Epithelial cell of proximal tubule (primary cell): Measurements from ENCODE around the gene TESMIN. TPM values are rescaled to one million over a fixed set of nuclear protein-coding genes. Genes with fewer than 3 reads are reported as not detected.
A peak's percentile ranks its signal among the peaks of the same experiment; 100 is the strongest.

ENCODE experiments used
- DNase-seq: peaks from one replicate; pipeline ENCODE4 v3.0.0-alpha.2; 2011; ENCODE audit warnings: low read depth
- H3K4me3 ChIP-seq: 2 replicates; pipeline ENCODE4 v1.5.1; 2011; ENCODE audit warnings: low read depth, mild to moderate bottlenecking, low read length
- CTCF ChIP-seq: conservative IDR thresholded peaks from 2 replicates; pipeline ENCODE4 v1.5.1; 2012; ENCODE audit warnings: low read depth, mild to moderate bottlenecking, low read length
- total RNA-seq: library from RNA; depleted of rRNA; stranded (reverse); fragments of >200 nt; gene quantifications from 2 replicates; pipeline ENCODE4 v1.2.3, GENCODE V29; 2015

TESMIN gene
- total RNA-seq, 1 donor from 2014 or later = 8.2 TPM

GRCh38 chr11:68756171-68756766, 4.9 kb upstream of the TESMIN start:
- no peak overlapping the region for H3K4me3 ChIP-seq
- DNase-seq = no peak
- no peak for TF ChIP-seq CTCF

GRCh38 chr11:68753300-68753699, 2.0 kb upstream of the TESMIN start:
- H3K4me3 ChIP-seq = no peak overlapping the region
- no peak for DNase-seq
- no peak for TF ChIP-seq CTCF

GRCh38 chr11:68751004-68751325, 355 bp downstream of the TESMIN start:
- no peak for DNase-seq
- no peak for TF ChIP-seq CTCF
- peak overlapping the region; percentile 60 for H3K4me3 ChIP-seq

- no peak overlapping the region for H3K4me3 ChIP-seq
- no peak for TF ChIP-seq CTCF
- no peak for DNase-seq
Observed at GRCh38 chr11:68750195-68751003, 921 bp downstream of the TESMIN start.

GRCh38 chr11:68749229-68750123, 1.8 kb downstream of the TESMIN start:
- DNase-seq = no peak
- TF ChIP-seq CTCF = no peak
- no peak overlapping the region for H3K4me3 ChIP-seq

- no peak overlapping the region for H3K4me3 ChIP-seq
- TF ChIP-seq CTCF = no peak
Observed at GRCh38 chr11:68748061-68748460, 3.3 kb downstream of the TESMIN start.

More at GRCh38 chr11:68748061-68748460, 3.3 kb downstream of the TESMIN start:
- DNase-seq = no peak
